GM12892 (cell line): ENCODE data around the gene SNAP25.

Source experiments
- DNase-seq: peaks from one replicate; pipeline ENCODE4 v3.0.0; 2011; ENCODE audit not compliant: insufficient read length
- FAIRE-seq: peaks from 2 replicates; lab custom pipeline; 2011; peaks lifted over from hg19 to GRCh38; lab: Jason Lieb, UNC
- POLR2A ChIP-seq: IDR thresholded peaks from 2 replicates; pipeline ENCODE4 v1.6.1; 2011; ENCODE audit warnings: low read depth, low read length, control low read depth
- POLR2AphosphoS5 ChIP-seq: IDR thresholded peaks from 2 replicates; pipeline ENCODE4 v1.6.1; 2011; ENCODE audit warnings: low read depth, low read length, control low read depth
- TAF1 ChIP-seq: IDR thresholded peaks from 2 replicates; pipeline ENCODE4 v1.6.1; 2011; ENCODE audit warnings: low read depth, mild to moderate bottlenecking, control low read depth, low read length, borderline replicate concordance

Gene SNAP25

GRCh38 chr20:10316582-10316981 is 98.0 kb downstream of the SNAP25 start:
- DNase-seq: no peak
- FAIRE-seq: no peak
- TF ChIP-seq POLR2AphosphoS5: no peak
- TF ChIP-seq TAF1: no peak
- TF ChIP-seq POLR2A: no peak

GRCh38 chr20:10318291-10319024 is 99.8 kb downstream of the SNAP25 start:
- TF ChIP-seq TAF1 (no peak), POLR2AphosphoS5 (no peak), POLR2A (no peak)
- DNase-seq (no peak), FAIRE-seq (no peak)

GRCh38 chr20:10319855-10320254 is 101.2 kb downstream of the SNAP25 start:
- FAIRE-seq: no peak
- no peak for DNase-seq
- no peak for TF ChIP-seq POLR2A
- TF ChIP-seq POLR2AphosphoS5: no peak
- TF ChIP-seq TAF1: no peak

GRCh38 chr20:10321138-10321717 is 102.6 kb downstream of the SNAP25 start:
- TF ChIP-seq POLR2A (no peak), POLR2AphosphoS5 (no peak), TAF1 (no peak)
- FAIRE-seq (no peak), DNase-seq (no peak)

GRCh38 chr20:10322073-10323012 is 103.7 kb downstream of the SNAP25 start:
- TF ChIP-seq POLR2AphosphoS5 (no peak), TAF1 (no peak), POLR2A (no peak)
- DNase-seq (no peak), FAIRE-seq (no peak)

GRCh38 chr20:10323729-10324128 is 105.1 kb downstream of the SNAP25 start:
- FAIRE-seq (no peak), DNase-seq (no peak)
- no peak for TF ChIP-seq POLR2A
- TF ChIP-seq TAF1: no peak
- TF ChIP-seq POLR2AphosphoS5: no peak

GRCh38 chr20:10324198-10324847 is 105.7 kb downstream of the SNAP25 start:
- TF ChIP-seq TAF1 (no peak), POLR2AphosphoS5 (no peak), POLR2A (no peak)
- no peak for DNase-seq
- no peak for FAIRE-seq

GRCh38 chr20:10328897-10329255 is 110.2 kb downstream of the SNAP25 start:
- TF ChIP-seq TAF1 (no peak), POLR2AphosphoS5 (no peak), POLR2A (no peak)
- no peak for DNase-seq
- no peak for FAIRE-seq

GRCh38 chr20:10329387-10330005 is 110.9 kb downstream of the SNAP25 start:
- FAIRE-seq: no peak
- TF ChIP-seq TAF1 (no peak), POLR2A (no peak), POLR2AphosphoS5 (no peak)
- no peak for DNase-seq

- no peak for TF ChIP-seq POLR2AphosphoS5
- TF ChIP-seq POLR2A: no peak
- TF ChIP-seq TAF1: no peak
- FAIRE-seq: no peak
- DNase-seq: no peak
Observed at GRCh38 chr20:10330071-10330470, 111.4 kb downstream of the SNAP25 start.
